Vagina (tissue), 2 donors: Measurements from ENCODE around the gene HTR1A. TPM values are rescaled to one million over a fixed set of nuclear protein-coding genes. Genes with fewer than 3 reads are reported as not detected.

Experiments
- DNase-seq, 2 donors: peaks; one replicate each; pipeline ENCODE4 v3.0.0-alpha.2; 2017; ENCODE audit errors: extremely low spot score in 2 of 2
- H3K27ac ChIP-seq: fragments of 200-600 bp; sonication (generic); one replicate; pipeline ENCODE4 v1.5.1; 2019
- H3K27me3 ChIP-seq: fragments of 200-600 bp; sonication (generic); one replicate; pipeline ENCODE4 v1.5.1; 2019
- H3K36me3 ChIP-seq, 2 donors: fragments of 200-600 bp; sonication (generic); one replicate each; pipeline ENCODE4 v1.5.1; 2017 to 2019
- H3K4me1 ChIP-seq: fragments of 200-600 bp; sonication (generic); one replicate; pipeline ENCODE4 v1.5.1; 2019
- H3K4me3 ChIP-seq, 2 donors: fragments of 200-600 bp; sonication (generic); 1 replicate in 1 of 2; 2 replicates in 1 of 2; pipeline ENCODE4 v1.5.1; 2016 to 2019
- H3K9me3 ChIP-seq: fragments of 200-600 bp; sonication (generic); one replicate; pipeline ENCODE4 v1.5.1; 2019
- CTCF ChIP-seq, 3 experiments: fragments of 450-650 bp in 2 of 3; fragments of 200-600 bp in 1 of 3; sonication (generic) in 1 of 3; IDR thresholded peaks; one replicate each; pipeline ENCODE4 v1.5.1; 2017 to 2019; ENCODE audit warnings: antibody characterized with exemption in 3 of 3, mild to moderate bottlenecking in 2 of 3, moderate library complexity in 2 of 3
- POLR2A ChIP-seq, 2 donors: fragments of 450-650 bp; IDR thresholded peaks; one replicate each; pipeline ENCODE4 v1.6.1; 2017; ENCODE audit warnings: antibody characterized with exemption in 2 of 2, mild to moderate bottlenecking in 2 of 2, moderate library complexity in 2 of 2
- POLR2AphosphoS5 ChIP-seq, 2 donors: sonication (generic); formaldehyde crosslinking; IDR thresholded peaks; one replicate each; pipeline ENCODE4 v1.9.0; 2017; ENCODE audit warnings: antibody characterized with exemption in 2 of 2, mild to moderate bottlenecking in 2 of 2, low read depth in 1 of 2; ENCODE audit not compliant: insufficient read depth in 1 of 2
- intact Hi-C: fragments of 100-400 bp; cut with DNase I; formaldehyde crosslinking; loops from one replicate; pipeline ENCODE4 v1.15.1; 2023
- total RNA-seq: library from RNA; depleted of rRNA; stranded (reverse); fragments of >200 nt; gene quantifications from one replicate; pipeline ENCODE4 v1.2.3, GENCODE V29; 2016

Gene HTR1A
- total RNA-seq, 1 donor from 2014 or later, result not detected

GRCh38 chr5:63911871-63912270 lies 50.4 kb downstream of the HTR1A start:
- no peak overlapping the region for H3K27ac ChIP-seq
- H3K9me3 ChIP-seq, result no peaks in the 10 kb centered on the region
- no peak overlapping the region for H3K4me3 ChIP-seq
- no peak for TF ChIP-seq POLR2A (IDR thresholded peaks at IDR 0.05)
- TF ChIP-seq POLR2AphosphoS5 (IDR thresholded peaks at IDR 0.05; ENCODE audit: insufficient read depth in 1 of 2, low read depth in 1 of 2), result no peak
- TF ChIP-seq CTCF (IDR thresholded peaks at IDR 0.05), result no peak
- no peaks in the 10 kb centered on the region for H3K36me3 ChIP-seq
- H3K4me1 ChIP-seq, result no peaks in the 10 kb centered on the region
- DNase-seq, result no peak
- H3K27me3 ChIP-seq, result no peaks in the 10 kb centered on the region
- intact Hi-C loops, result no loop called here

Other genes starting within 250 kb of the HTR1A start
- 14.0 TPM for gene RNF180, start 203.4 kb upstream of the HTR1A start, total RNA-seq